Caco-2 (cell line): ENCODE measurements around the gene NT5C1B. TPM values are rescaled to one million over a fixed set of nuclear protein-coding genes. Genes with fewer than 3 reads are reported as not detected.

Source experiments
- BruUV-seq: library from RNA; stranded (reverse); fragments of 400-500 nt; replicated peaks from 2 replicates; lab custom pipeline; 2021; lab: Mats Ljungman, UMichigan
- CTCF ChIA-PET: fragments of 300-600 bp; sonication (Branson Sonifier 250); formaldehyde crosslinking; loops from one replicate; lab custom pipeline; 2022; ENCODE audit warnings: antibody characterized with exemption; lab: Charles Lee
- POLR2A ChIA-PET: fragments of 300-600 bp; sonication (Branson Sonifier 250); formaldehyde crosslinking; loops from one replicate; lab custom pipeline; 2022; ENCODE audit warnings: antibody characterized with exemption; lab: Charles Lee
- DNase-seq, 2 experiments: peaks; one replicate each; pipeline versions ENCODE4 v3.0.0 to v3.0.0-alpha.2; 2020 to 2022
- H3K27me3 ChIP-seq: replicated peaks from 2 replicates; pipeline ENCODE4 v1.6.0; 2011; ENCODE audit warnings: low read length; ENCODE audit not compliant: control insufficient read depth, insufficient read depth
- H3K36me3 ChIP-seq: 2 replicates; pipeline ENCODE4 v1.5.1; 2011; ENCODE audit warnings: low read length; ENCODE audit not compliant: control insufficient read depth, insufficient read depth
- H3K4me1 ChIP-seq: fragments of 250-450 bp; sonication (Bioruptor Pico); 2 replicates; pipeline ENCODE4 v1.5.1; 2020; ENCODE audit warnings: mild to moderate bottlenecking
- H3K4me3 ChIP-seq: 2 replicates; pipeline ENCODE4 v1.5.1; 2011; ENCODE audit warnings: low read depth, mild to moderate bottlenecking, control low read depth, low read length
- H3K9me3 ChIP-seq: fragments of 250-450 bp; sonication (Bioruptor Pico); 2 replicates; pipeline ENCODE4 v1.5.1; 2020; ENCODE audit warnings: mild to moderate bottlenecking, moderate library complexity
- H3K27ac Mint-ChIP-seq: one replicate; pipeline ENCODE4 v1.8.0; 2022; ENCODE audit warnings: mixed read lengths; ENCODE audit not compliant: unreplicated experiment
- H3K27me3 Mint-ChIP-seq: one replicate; pipeline ENCODE4 v1.8.0; 2022; ENCODE audit warnings: mixed read lengths; ENCODE audit not compliant: insufficient read depth, unreplicated experiment
- H3K36me3 Mint-ChIP-seq: one replicate; pipeline ENCODE4 v1.8.0; 2022; ENCODE audit warnings: mild to moderate bottlenecking, mixed read lengths; ENCODE audit not compliant: insufficient read depth, unreplicated experiment
- H3K4me1 Mint-ChIP-seq: one replicate; pipeline ENCODE4 v1.8.0; 2022; ENCODE audit warnings: low read depth, mixed read lengths; ENCODE audit not compliant: unreplicated experiment
- H3K4me3 Mint-ChIP-seq: one replicate; pipeline ENCODE4 v1.8.0; 2022; ENCODE audit warnings: mild to moderate bottlenecking, moderate library complexity, mixed read lengths; ENCODE audit not compliant: unreplicated experiment
- H3K9me3 Mint-ChIP-seq: one replicate; pipeline ENCODE4 v1.8.0; 2022; ENCODE audit warnings: mixed read lengths; ENCODE audit not compliant: unreplicated experiment
- CTCF ChIP-seq, 2 experiments: fragments of 200-600 bp in 1 of 2; IDR thresholded peaks; 1 replicate in 1 of 2; 2 replicates in 1 of 2; pipeline versions ENCODE4 v1.5.1 to v1.8.0; 2011 to 2022; ENCODE audit warnings: antibody characterized with exemption in 1 of 2, control low read depth in 1 of 2, inconsistent platforms in 1 of 2, low read depth in 1 of 2, low read length in 1 of 2, mild to moderate bottlenecking in 1 of 2, moderate library complexity in 1 of 2; ENCODE audit not compliant: insufficient read depth in 1 of 2, severe bottlenecking in 1 of 2, unreplicated experiment in 1 of 2
- intact Hi-C: fragments of 100-400 bp; cut with micrococcal nuclease; formaldehyde crosslinking; loops from one replicate; pipeline ENCODE4 v1.10.0; 2022; ENCODE audit not compliant: unreplicated experiment
- total RNA-seq: library from RNA; stranded (reverse); gene quantifications from 2 replicates; pipeline ENCODE4 v1.2.3, GENCODE V29; 2022

Gene NT5C1B
- total RNA-seq, 1 experiment from 2014 or later, result not detected

- no peak overlapping the region for H3K4me3 Mint-ChIP-seq
- no peak for TF ChIP-seq CTCF (IDR thresholded peaks at IDR 0.05; ENCODE audit: insufficient read depth in 1 of 2, low read depth in 1 of 2, low read length in 1 of 2, severe bottlenecking in 1 of 2, unreplicated experiment in 1 of 2)
- DNase-seq, result no peak
- POLR2A ChIA-PET, result no interaction called here
- H3K4me1 ChIP-seq, result no peaks in the 10 kb centered on the region
- intact Hi-C loops, result no loop called here
- no peaks in the 10 kb centered on the region for H3K27me3 ChIP-seq
- no peaks in the 10 kb centered on the region for H3K9me3 Mint-ChIP-seq
- H3K36me3 ChIP-seq, result no peaks in the 10 kb centered on the region
- no peak overlapping the region for H3K27ac Mint-ChIP-seq
- H3K4me1 Mint-ChIP-seq, result no peaks in the 10 kb centered on the region
- CTCF ChIA-PET, result no interaction called here
- H3K4me3 ChIP-seq, result no peak overlapping the region
- H3K9me3 ChIP-seq, result no peaks in the 10 kb centered on the region
- BruUV-seq, result no TSS peak
- no peaks in the 10 kb centered on the region for H3K27me3 Mint-ChIP-seq
- H3K36me3 Mint-ChIP-seq, result peaks cover 6% of the 10 kb centered on the region
These were observed 38.9 kb downstream of the NT5C1B start for GRCh38 chr2:18550433-18550832.

DNA sequence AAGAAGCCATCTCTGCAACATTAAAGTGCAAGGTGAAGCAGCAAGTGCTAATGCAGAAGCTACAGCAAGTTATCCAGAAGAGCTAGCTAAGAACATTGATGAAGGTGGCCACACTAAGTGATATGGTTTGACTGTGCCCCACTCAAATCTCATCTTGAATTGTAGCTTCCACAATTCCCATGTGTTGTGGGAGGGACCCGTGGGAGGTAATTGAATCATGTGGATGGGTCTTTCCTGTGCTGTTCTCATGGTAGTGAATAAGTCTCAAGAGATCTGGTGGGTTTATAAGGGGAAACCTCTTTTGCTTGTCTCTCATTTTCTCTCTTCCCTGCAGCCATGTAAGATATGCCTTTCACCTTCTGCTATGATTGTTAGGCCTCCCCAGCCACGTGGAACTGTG is 40.3 kb downstream of the NT5C1B start:
- POLR2A ChIA-PET, result no interaction called here
- no peak overlapping the region for H3K4me3 Mint-ChIP-seq
- H3K4me1 Mint-ChIP-seq, result no peaks in the 10 kb centered on the region
- Histone ChIP-seq H3K4me1 (no peaks in the 10 kb centered on the region), H3K36me3 (no peaks in the 10 kb centered on the region), H3K27me3 (no peaks in the 10 kb centered on the region), H3K9me3 (no peaks in the 10 kb centered on the region), H3K4me3 (no peak overlapping the region)
- H3K36me3 Mint-ChIP-seq, result no peaks in the 10 kb centered on the region
- no peak for TF ChIP-seq CTCF (IDR thresholded peaks at IDR 0.05; ENCODE audit: insufficient read depth in 1 of 2, low read depth in 1 of 2, low read length in 1 of 2, severe bottlenecking in 1 of 2, unreplicated experiment in 1 of 2)
- no peak overlapping the region for H3K27ac Mint-ChIP-seq
- intact Hi-C loops, result no loop called here
- H3K9me3 Mint-ChIP-seq, result no peaks in the 10 kb centered on the region
- no TSS peak for BruUV-seq
- DNase-seq, result no peak
- no peaks in the 10 kb centered on the region for H3K27me3 Mint-ChIP-seq
- CTCF ChIA-PET, result no interaction called here

- no peaks in the 10 kb centered on the region for H3K4me1 ChIP-seq
- no peaks in the 10 kb centered on the region for H3K9me3 Mint-ChIP-seq
- no peaks in the 10 kb centered on the region for H3K4me1 Mint-ChIP-seq
- no peak overlapping the region for H3K4me3 ChIP-seq
- no peaks in the 10 kb centered on the region for H3K36me3 ChIP-seq
- intact Hi-C loops, result no loop called here
- H3K27me3 Mint-ChIP-seq, result no peaks in the 10 kb centered on the region
- ChIA-PET CTCF (no interaction called here), POLR2A (no interaction called here)
- H3K36me3 Mint-ChIP-seq, result no peaks in the 10 kb centered on the region
- no peak for TF ChIP-seq CTCF (IDR thresholded peaks at IDR 0.05; ENCODE audit: insufficient read depth in 1 of 2, low read depth in 1 of 2, low read length in 1 of 2, severe bottlenecking in 1 of 2, unreplicated experiment in 1 of 2)
- H3K4me3 Mint-ChIP-seq, result no peak overlapping the region
- no peak for DNase-seq
- no peaks in the 10 kb centered on the region; the same call in 1 of the 2 replicates for H3K27me3 ChIP-seq
- no TSS peak for BruUV-seq
- no peaks in the 10 kb centered on the region for H3K9me3 ChIP-seq
- no peak overlapping the region for H3K27ac Mint-ChIP-seq
These were observed 40.7 kb downstream of the NT5C1B start for GRCh38 chr2:18548621-18549020.
